VCaP (cell line): ENCODE measurements around the gene SLC25A47.

Experiments
- H3K27ac ChIP-seq: fragments of 450-650 bp; 2 replicates; pipeline ENCODE4 v1.5.1; 2017
- TF ChIP-seq, protein P1 (sequence below): fragments of 450-650 bp; conservative IDR thresholded peaks from 2 replicates; pipeline ENCODE4 v1.5.1; 2017; ENCODE audit warnings: mild to moderate bottlenecking, moderate library complexity

Gene SLC25A47

DNA sequence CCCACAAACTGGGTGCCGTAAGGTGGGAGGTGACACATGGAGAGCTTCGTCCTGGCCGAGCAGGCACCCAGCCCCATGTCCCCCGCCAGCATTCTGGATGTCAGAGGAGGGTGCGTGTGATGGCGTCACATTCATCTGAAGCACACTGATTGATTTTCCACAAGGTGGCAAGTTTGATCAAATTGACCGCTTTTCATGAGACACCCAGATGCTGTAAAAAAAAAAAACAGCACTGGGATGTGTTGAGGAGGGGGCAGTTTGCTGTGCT, 41.1 kb upstream of the SLC25A47 start:
- peak overlapping the region; percentile 93 for H3K27ac ChIP-seq
- TF ChIP-seq, protein P1, sequence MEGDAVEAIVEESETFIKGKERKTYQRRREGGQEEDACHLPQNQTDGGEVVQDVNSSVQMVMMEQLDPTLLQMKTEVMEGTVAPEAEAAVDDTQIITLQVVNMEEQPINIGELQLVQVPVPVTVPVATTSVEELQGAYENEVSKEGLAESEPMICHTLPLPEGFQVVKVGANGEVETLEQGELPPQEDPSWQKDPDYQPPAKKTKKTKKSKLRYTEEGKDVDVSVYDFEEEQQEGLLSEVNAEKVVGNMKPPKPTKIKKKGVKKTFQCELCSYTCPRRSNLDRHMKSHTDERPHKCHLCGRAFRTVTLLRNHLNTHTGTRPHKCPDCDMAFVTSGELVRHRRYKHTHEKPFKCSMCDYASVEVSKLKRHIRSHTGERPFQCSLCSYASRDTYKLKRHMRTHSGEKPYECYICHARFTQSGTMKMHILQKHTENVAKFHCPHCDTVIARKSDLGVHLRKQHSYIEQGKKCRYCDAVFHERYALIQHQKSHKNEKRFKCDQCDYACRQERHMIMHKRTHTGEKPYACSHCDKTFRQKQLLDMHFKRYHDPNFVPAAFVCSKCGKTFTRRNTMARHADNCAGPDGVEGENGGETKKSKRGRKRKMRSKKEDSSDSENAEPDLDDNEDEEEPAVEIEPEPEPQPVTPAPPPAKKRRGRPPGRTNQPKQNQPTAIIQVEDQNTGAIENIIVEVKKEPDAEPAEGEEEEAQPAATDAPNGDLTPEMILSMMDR: no peak

DNA sequence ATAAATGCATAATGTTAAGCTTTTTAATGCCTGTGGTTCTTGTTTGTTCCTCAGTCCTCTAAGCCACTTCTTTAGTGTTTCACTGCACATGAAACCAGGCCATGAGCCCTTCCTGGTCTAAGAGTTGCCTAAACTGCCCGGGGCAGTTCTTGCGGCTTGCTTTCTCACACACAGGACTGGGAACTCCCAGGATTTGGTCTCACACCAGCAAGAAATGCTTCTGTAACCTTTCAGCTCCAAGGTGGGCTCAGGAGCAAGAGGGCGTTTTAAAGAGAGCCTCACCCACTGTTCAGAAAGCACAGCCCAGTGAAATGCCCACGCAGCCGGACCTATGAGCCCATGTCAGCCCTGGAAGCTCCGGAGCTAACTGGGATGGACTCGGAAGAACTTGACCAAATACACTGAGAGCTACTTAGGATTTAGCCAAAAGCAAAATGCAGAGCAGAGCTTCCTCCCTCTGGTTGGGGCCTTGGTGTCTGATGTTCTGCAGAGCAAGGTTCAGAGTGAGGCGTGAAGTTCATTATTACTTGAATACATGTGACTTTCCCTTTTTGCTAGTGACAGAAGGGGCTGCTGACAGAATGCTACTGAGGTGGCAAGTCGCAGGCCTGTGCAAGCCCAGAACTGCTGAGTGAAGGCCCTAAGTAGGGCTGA, 40.2 kb upstream of the SLC25A47 start:
- TF ChIP-seq, protein P1: no peak
- H3K27ac ChIP-seq: peak overlapping the region; percentile 93

DNA sequence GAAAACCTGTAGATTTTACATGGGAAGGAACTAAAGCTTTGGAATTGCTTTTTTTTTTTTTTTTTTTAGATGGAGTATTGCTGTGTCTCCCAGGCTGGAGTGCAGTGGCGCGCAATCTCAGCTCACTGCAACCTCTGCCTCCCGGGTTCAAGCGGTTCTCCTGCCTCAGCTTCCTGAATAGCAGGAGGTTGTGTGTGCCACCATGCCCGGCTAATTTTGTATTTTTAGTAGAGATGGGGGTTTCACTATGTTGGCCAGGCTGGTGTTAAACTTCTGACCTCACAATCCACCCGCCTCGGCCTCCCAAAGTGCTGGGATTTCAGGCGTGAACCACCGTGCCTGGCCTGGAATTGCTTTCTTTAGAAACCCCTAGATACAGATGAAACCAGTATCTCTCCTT, 39.7 kb upstream of the SLC25A47 start:
- peak overlapping the region; percentile 93 for H3K27ac ChIP-seq

GRCh38 chr14:100283984-100284881, 38.9 kb upstream of the SLC25A47 start:
- TF ChIP-seq, protein P1: no peak

DNA sequence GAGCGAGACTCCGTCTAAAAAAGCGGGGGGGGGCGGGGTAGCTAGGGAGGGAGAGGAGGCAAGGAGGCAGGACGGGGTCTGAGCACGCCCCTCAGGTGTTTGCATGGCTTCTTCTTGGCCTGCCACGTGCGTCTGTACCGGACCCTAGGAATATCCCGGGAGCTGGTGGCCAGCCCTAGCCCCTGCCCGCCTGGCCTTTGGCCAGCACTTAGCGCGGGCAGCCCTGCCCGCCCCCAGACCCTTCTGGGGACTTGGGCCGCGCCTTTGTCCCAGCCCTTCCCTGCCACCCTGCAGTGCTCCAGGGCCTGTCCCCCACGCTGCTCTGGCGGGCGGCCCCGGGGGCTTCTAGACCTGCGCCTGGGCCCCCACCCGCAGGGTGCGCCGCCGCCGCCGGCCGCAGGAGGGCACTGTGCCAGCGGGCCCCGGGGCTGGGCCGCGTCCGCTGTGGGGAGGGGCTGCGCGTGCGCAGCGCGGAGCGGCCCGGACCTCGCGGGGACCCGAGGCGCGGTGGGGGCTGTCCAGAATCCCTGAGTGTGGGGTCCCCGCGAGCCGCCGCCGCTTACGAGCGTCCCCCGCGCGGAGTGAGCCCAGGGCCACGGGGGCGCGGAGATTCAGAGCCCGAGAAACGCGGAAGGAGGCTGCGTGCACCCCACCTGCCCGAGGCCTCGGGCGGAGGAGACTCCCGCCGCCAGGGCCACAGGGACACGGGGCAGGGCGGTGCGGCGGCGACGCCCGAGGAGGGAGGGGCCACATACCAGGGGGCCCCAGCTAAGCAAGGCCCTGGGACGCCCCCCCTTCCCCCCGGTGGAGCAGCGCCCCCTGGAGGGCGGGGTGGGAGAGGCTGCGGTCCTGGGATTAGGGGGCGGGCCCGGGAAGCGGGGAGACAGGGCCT, 37.9 kb upstream of the SLC25A47 start:
- peak overlapping the region; percentile 93 for H3K27ac ChIP-seq
- TF ChIP-seq, protein P1: peak; percentile 88

More at GRCh38 chr14:100283984-100284881, 38.9 kb upstream of the SLC25A47 start:
- H3K27ac ChIP-seq: peak overlapping the region; percentile 93

DNA sequence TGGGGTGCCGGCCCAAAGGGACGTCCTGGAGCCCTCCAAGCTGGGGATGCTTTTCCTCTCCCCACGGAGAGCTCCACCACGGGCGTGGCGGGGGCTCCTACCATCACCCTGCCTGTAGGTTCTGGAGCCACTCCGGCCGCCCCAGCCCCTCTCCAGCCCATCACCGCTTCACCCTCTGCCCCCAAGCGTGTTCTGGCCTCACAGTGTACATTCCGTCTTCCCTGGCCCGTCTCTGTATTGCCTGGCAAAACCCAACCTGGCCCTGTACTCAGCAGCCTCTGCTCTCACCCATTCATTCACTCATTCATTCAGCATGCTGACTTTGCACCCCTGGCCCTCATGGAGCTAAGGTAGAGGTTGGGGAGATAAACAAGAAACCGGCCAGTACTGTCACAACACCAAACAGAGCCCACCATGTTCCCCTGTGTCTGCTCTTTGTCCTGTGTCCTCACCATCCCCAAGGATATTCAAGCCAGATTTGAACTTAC, 37.2 kb upstream of the SLC25A47 start:
- H3K27ac ChIP-seq: peak overlapping the region; percentile 93
- TF ChIP-seq, protein P1: no peak

DNA sequence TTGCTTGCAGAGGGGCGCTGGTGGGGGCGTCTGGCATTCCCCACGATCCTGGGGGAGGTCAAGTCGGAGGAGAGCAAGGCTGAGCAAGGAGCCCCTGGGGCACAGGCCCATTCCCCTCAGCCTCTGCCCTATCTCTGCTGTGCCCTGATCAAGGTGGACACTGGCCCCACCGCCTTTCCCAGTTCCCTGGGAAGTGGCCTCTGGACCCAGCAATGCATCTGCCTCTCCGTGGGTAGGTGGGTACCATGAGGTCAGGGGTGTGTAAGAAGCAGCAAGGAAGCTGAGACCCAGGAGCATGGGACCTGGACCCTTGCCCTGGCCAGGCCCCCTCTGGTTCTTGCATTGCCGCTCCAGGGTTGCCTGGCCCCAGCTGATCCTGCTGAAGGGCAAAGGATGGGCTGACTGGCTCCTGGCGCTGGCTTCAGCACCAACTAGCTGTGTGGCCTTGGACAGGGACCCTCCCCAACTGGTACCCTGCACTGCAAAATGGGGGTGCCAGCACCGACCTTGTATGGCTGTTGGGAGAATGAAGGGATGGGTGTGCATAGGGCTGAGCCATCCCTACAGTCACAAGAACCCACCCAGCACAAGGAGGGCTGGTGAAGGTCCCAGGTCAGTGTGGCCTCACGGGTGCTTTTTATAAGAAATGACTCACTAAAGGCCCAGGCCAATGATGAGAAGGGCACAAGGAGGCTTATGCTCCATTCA, 36.5 kb upstream of the SLC25A47 start:
- TF ChIP-seq, protein P1: no peak

More for the DNA sequence above, 36.5 kb upstream of the SLC25A47 start:
- peak overlapping the region; percentile 93; the same call in 1 of the 2 replicates for H3K27ac ChIP-seq
